GM12875 (cell line): ENCODE results near the gene TRPM5.

Source experiments
- H3K4me3 ChIP-seq: one replicate; pipeline ENCODE4 v1.5.1; 2011; ENCODE audit warnings: low read depth, low read length, control low read depth
- TF ChIP-seq, protein P1 (sequence below): IDR thresholded peaks from 2 replicates; pipeline ENCODE4 v1.5.1; 2011; ENCODE audit warnings: low read depth, mild to moderate bottlenecking, control low read depth, inconsistent platforms, low read length, moderate library complexity, borderline replicate concordance; ENCODE audit not compliant: insufficient read depth

Gene TRPM5

DNA sequence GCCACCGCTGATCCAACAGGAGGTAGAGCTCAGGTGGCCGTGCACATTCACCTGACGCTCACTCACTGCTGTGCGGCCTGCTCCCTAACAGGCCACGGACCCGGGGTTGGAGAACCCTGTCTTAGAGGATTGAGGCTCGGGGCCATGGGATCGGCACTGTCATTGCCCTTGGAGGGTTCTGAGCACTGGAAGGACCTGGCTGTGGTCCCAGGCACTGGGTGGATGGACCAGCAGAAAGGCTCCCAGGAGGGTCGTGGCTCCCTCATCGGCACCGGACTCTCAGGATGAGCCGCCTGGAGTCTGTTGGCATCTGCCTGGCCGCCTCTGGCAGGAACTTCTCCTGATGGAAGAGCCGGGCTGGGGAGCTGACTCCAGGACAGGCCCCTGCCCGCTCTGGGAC lies 7.0 kb upstream of the TRPM5 start:
- no peak overlapping the region for H3K4me3 ChIP-seq
- TF ChIP-seq, protein P1, sequence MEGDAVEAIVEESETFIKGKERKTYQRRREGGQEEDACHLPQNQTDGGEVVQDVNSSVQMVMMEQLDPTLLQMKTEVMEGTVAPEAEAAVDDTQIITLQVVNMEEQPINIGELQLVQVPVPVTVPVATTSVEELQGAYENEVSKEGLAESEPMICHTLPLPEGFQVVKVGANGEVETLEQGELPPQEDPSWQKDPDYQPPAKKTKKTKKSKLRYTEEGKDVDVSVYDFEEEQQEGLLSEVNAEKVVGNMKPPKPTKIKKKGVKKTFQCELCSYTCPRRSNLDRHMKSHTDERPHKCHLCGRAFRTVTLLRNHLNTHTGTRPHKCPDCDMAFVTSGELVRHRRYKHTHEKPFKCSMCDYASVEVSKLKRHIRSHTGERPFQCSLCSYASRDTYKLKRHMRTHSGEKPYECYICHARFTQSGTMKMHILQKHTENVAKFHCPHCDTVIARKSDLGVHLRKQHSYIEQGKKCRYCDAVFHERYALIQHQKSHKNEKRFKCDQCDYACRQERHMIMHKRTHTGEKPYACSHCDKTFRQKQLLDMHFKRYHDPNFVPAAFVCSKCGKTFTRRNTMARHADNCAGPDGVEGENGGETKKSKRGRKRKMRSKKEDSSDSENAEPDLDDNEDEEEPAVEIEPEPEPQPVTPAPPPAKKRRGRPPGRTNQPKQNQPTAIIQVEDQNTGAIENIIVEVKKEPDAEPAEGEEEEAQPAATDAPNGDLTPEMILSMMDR, result no peak

DNA sequence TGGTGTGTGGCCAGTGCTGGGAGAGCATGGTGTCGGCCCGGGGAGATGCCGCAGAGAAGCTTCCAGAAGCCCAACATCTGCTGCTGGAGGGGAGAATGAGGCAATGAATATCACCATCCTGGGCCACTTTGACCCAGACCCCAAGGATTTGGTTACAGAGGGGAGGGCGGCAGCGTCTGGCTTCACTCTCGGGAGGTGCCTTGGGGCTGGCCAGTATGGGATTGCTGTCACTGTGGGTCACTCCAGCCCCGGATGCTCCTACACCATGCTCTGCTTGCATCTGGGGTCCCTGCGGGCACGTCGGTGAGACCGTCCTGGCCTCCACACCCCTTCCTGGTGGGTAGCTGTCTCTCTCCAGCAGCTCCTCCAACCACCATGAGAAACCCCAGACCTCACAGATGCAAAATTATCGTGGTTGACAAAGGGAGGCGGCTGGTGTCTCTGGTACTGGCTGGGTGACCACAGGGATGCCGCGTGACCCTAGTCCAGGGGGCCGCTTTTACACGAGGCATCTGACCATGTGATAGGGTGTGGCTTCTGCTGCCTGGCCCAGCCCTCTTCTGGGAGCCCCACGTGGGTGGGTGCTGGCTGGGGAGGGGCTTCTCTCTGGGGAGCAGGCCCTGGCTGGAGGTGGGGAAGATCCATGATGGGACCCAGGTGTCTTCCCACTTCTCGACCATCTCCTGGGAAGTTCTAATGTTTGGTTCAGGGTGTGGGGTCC lies 6.2 kb upstream of the TRPM5 start:
- H3K4me3 ChIP-seq, result no peak overlapping the region
- TF ChIP-seq, protein P1, result no peak

DNA sequence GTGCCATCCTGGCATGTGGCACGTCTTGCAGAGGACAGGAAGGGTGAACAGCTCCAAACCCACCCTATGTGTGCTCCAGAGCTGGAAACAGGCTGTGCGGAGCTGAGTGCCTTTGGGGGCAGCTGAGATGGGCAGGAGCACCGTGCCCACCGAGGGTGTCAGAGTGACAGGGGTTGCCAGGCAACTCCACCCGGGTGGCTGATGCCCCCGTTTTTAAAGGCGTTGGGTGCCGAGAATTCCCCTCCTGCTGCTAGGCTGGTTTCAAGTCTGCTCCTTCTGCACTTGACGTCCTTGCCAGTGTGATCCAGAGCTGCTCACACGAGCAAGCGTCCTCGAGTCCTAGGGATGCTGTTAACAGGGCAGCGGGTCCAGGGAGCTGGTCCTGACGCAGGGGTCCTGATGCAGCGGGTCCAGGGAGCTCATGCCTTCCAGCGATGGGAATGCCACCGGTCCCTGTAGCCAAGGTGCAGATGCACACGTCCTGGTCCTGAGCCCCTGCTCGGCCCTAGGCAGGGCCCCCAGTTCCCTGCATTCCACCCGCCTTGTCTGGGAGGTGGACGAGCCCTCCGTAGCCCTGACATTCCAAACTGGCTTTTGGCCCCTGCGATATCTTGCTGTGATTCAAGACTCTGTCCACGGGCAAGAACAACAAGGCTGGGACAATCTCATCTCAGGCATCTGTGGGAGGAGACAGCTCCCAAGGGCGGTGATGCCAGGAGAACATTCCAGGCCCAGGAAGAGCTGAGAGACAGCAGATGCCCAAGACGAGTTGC lies 5.4 kb upstream of the TRPM5 start:
- TF ChIP-seq, protein P1, result no peak
- H3K4me3 ChIP-seq, result no peak overlapping the region

DNA sequence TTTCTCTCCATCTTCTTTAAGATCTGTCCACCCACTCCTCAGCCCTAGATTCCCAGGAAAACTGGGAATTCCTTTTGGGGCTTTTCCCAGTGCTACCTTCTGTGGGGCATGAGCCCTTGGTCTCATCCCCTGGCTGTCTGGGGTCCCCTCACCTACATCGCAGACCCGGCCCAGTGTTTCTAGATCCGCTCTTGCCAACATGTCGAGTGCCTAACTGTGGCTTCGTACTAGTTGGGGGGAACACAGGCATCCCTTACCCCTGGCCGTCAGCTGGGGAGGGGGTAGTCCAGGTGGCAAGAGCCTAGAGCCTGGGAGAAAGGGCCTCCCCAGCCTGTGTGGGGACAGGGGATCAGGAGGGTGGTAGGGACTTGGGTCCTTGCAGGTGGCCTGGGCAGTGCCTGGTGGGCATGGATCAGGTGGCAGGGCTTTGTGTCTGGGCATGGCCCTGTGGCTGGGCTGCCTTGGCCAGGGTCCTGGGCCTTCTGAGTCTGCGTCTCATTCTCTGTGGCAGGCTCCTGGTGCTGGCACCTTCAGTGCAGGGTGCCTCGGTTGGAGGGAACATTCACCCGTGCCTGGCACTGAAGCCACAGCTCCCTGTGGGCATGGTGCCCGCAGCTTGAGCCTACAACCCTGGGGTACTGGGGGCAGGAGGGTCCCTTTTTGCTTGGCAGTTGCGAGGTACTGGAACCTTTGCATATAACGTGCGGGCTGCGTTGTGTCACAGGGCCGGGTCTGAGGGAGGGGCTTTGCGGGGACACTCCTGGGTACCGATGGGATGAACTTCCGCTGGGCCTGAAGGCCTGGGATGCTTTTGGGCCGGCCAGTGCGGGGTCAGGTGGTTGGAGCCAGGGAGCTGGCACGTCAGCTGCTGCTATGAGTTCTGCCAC lies 4.6 kb upstream of the TRPM5 start:
- H3K4me3 ChIP-seq, result no peak overlapping the region
- TF ChIP-seq, protein P1, result no peak

DNA sequence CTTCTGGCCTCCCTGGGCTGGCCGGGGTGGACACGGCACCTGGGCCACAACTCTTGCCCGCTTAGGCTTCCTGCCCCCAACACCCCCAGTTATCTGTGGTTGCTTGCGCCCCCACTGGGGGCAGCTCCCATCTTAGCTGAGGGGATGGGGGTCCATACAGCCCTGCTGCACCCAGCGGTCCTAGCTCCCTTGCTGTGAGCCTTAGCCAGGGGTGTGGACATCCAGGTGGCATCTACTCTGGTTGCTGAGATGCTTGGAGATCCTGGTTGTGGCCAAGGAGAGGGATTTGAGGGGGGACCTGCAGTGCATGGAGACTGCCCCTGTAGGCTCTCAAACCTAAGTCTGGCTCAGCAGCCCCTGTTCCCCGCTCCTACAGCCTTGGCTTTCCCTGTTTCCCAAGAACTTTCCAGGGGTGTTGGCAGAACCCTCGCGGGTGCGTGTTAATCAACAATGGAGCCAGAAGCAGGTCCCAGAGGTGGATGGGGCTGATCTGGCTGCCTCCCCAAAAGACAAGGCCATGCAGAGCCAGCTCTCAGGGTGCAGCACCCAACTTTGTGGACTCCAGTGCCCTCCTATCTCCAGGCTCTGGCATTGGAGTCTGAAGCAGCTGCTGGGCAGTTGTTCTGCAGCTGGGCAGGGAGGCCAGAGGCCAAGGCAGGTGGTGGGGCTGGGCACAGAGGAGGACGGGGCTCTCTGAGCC lies 3.8 kb upstream of the TRPM5 start:
- H3K4me3 ChIP-seq, result no peak overlapping the region
- TF ChIP-seq, protein P1, result no peak

DNA sequence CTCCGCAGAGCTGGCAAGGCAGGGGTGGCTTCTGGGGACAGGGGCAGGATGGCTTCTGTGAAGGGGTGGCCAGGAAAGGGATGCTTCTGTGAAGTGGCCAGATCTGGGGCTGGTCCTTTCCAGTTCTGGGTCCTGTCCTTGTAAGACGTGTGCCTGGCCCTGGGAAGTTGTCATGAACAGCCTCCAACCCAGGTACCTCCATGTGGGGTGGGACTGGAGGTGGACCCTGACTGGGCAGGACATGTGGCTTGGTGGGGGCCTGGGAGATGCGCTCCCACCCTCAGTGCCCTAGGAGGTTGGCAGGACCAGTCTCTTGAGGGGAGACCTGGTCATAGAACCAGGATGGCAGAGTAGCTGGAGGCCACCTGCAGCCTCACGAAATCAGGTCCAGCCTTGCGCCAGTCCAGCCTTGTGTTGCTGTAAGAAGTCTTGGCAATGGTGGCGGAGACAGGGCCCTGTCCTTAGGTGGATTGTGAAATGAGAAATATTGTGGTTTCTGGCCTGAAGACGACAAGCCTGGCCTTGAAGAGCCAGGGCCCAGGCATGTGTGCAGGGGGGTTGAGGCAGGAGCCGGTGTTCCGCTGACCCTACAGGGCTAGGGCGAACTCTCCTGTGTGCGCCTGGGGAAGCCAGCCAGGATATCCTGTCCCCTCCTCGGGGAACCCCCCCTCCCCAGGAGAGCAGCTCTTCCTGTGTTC lies 3.1 kb upstream of the TRPM5 start:
- TF ChIP-seq, protein P1, result no peak
- H3K4me3 ChIP-seq, result no peak overlapping the region
